Nasal cavity respiratory epithelium epithelial cell of viscerocranial mucosa (primary cell): ENCODE results near the gene ZNF768. TPM values are rescaled to one million over a fixed set of nuclear protein-coding genes. Genes with fewer than 3 reads are reported as not detected.

ENCODE experiments used
- total RNA-seq: library from RNA; depleted of rRNA; stranded (reverse); fragments of >200 nt; gene quantifications from 2 replicates; pipeline ENCODE4 v1.2.3, GENCODE V29; 2014

The ZNF768 gene
- total RNA-seq = 31.5 and 34.2 TPM in 2 replicates

DNA sequence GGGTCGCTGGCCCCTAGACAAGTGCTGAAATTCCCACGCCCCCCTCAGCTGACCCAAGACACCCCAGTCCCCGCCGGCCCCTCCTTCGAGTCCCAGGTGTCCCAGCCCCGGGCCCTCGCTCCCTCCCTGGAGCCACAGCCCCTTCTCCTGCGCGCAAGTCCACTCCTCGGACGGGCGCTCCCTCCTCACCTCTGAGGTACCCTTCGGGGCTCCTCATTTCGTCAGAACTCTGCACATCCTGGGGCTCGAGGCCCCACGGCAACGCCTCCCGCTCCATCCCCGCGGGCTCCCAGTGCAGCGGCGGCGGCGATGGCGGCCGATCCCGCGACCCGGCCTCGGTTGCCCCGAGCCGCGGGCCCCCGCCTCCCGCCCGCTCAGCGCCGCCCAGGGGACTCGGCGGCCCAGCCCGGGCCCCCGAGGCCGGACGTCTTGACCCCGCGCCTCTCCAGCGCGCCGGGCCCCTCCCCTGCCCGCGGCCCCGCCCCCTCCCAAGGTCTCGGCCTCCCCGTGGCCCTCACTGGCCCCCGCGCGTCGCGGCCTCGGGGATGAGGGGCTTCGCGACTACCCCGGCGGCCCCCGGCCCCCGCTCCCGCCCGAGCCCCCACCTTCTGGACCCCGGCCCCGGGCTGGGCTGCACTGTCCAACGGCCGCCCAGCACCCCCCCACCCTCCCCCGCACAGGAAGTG, at the start of gene ZNF768:
Gene ZNF768 (minus strand): TSS at position 430 of the 686 bp plus-strand sequence. CDS start 153 bp downstream, at position 277.

DNA sequence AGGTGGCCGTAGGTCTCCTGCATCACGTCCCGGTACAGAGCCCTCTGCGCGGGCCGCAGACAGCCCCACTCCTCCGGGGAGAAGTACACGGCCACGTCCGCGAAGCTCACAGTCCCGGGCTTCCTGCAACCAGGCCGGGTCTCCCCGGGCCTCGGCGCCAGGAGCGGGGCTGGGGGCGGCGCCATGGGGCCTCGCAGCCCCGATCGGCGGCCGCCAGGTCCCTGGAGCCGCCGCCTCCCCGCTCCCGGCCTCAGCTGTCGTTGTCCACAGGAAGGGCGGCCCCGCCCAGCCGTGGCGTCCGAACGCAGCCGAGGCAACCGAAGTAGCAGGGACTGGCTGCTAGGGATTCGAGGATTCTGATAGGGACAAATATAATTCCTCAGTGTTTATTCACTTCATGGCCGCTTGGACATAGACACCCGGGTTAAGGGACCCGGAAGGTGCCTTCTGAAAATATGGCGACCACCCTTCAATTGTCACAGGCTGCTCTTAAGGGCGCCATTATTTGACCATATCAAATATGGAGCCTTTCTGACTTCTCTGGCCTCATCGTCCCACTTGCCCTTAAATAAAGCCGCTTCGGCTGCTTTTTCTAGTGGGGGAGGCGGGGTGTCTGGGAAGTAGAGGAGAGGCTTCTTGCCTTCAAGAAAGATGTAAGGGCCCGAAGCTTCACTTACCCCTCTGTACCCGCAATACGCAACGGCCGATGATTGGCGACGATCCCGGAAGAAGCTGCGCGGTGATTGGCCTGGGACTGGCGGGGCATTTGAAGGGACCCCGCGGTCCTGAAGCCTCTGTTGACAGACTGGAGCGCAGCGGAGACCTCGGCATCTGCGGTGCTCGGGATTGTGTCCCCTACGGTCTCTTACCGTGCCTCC, 45.3 kb upstream of the ZNF768 start, which contains the start of gene ZNF688:
Gene ZNF688 (minus strand): TSS at position 270 of the 878 bp plus-strand sequence. CDS start 85 bp downstream, at position 185.

DNA sequence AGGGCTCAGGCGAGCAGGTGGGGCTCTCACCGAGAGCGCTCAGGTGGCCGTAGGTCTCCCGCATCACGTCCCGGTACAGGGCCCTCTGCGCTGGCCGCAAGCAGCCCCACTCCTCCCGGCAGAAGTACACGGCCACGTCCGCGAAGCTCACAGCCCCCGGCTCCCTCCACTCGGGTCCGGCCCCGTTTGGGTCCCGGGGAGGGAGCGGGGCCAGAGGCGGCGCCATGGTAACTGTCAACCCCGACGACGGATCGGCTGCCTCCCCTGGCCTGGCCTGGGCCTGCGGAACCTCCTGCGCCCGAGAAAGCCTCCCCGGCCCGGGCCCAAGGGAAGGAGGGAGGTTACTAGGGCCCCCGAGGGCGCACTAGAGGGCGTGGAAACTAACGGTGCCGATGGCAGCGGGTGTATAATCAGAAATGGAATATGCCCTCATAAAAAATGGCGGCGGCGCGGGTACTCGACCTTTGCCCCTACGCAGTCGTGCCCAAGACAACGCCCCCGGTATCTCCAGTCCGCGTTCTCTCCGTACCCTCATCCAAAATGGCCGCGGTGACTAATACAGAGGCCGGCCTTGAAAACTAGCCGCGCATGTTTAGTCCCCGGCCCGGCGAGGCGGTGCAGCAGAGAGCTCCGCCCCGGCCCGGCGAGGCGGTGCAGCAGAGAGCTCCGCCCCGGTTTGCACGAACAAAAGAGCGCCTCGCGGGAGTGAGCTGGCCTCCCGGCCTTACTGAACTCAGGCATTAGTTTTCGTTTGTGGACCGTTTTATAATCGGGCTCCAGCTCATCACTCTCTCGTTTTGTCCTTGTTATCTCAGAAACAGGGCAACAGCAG, 31.8 kb upstream of the ZNF768 start, which contains the start of gene ZNF764:
Gene ZNF764 (minus strand): TSS at position 418 of the 832 bp plus-strand sequence. CDS start 192 bp downstream, at position 226.

DNA sequence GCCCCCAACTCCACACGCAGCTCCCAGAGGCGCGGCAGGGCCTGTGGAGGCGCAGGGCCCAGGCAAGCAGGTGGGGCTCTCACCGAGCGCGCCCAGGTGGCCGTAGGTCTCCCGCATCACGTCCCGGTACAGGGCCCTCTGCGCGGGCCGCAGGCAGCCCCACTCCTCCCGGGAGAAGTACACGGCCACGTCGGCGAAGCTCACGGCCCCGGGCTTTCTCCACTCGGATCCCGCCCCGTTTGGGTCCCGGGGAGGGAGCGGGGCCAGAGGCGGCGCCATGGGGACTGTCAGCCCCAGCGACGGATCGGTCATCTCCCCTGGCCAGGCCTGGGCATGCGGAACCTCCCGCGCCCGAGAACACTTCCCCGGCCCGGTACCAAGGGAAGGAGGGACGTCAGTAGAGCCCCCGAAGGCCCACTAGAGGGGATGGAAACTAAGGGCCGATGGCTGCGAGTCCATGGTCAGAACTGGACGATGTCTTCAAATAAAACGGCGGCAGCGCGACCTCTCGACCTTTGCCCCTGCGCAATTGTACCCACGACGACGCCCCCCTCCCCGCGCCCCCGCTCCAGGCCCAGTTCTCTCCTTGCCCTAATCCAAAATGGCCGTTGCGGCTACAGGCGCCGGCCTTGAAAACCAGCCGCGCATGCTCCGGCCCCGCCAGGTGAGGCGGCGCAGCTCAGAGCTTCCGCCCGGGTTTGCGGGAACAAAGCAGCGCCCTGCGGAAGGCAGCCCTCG, 8.2 kb upstream of the ZNF768 start, which contains the start of gene ZNF747:
Gene ZNF747 (minus strand): TSS at position 491 of the 738 bp plus-strand sequence. CDS start 179 bp downstream, at position 312.

Other genes starting within 250 kb of the ZNF768 start
- 28.9 and 32.1 TPM in 2 replicates for gene CD2BP2, start 171.3 kb downstream of the ZNF768 start, total RNA-seq
- 21.5 and 35.7 TPM in 2 replicates for gene TBC1D10B, start 156.1 kb downstream of the ZNF768 start, total RNA-seq
- gene MYL11, start 151.8 kb downstream of the ZNF768 start, total RNA-seq = not detected in 2 replicates
- 0.07 TPM in 1 of 2 replicates, not detected in the other for gene SEPTIN1, start 144.0 kb downstream of the ZNF768 start, total RNA-seq
- gene ZNF48, start 131.1 kb downstream of the ZNF768 start, total RNA-seq = 9.0 and 13.0 TPM in 2 replicates
- 6.0 and 8.2 TPM in 2 replicates for gene ZNF771, start 119.0 kb downstream of the ZNF768 start, total RNA-seq
- 15.5 and 25.6 TPM in 2 replicates for gene DCTPP1, start 96.5 kb downstream of the ZNF768 start, total RNA-seq
- gene SEPHS2, start 80.7 kb downstream of the ZNF768 start, total RNA-seq = 34.7 and 43.4 TPM in 2 replicates
- gene ITGAL, start 53.8 kb downstream of the ZNF768 start, total RNA-seq = under 0.01 TPM in 1 of 2 replicates, not detected in the other
- 5.7 and 6.8 TPM in 2 replicates for gene ZNF747, start 8.3 kb upstream of the ZNF768 start, total RNA-seq
- 3.4 and 4.3 TPM in 2 replicates for gene ZNF764, start 31.8 kb upstream of the ZNF768 start, total RNA-seq
- gene ZNF688, start 45.1 kb upstream of the ZNF768 start, total RNA-seq = 4.8 and 5.5 TPM in 2 replicates
- gene ZNF785, start 59.1 kb upstream of the ZNF768 start, total RNA-seq = 4.1 and 8.2 TPM in 2 replicates
- 3.1 and 4.7 TPM in 2 replicates for gene ZNF689, start 83.8 kb upstream of the ZNF768 start, total RNA-seq
- gene PRR14, start 124.4 kb upstream of the ZNF768 start, total RNA-seq = 7.9 and 10.5 TPM in 2 replicates
- 14.7 and 20.6 TPM in 2 replicates for gene FBRS, start 131.9 kb upstream of the ZNF768 start, total RNA-seq
- gene SRCAP, start 172.6 kb upstream of the ZNF768 start, total RNA-seq = 15.4 and 49.9 TPM in 2 replicates
- 12.0 and 15.7 TPM in 2 replicates for gene PHKG2, start 221.9 kb upstream of the ZNF768 start, total RNA-seq
- gene CFAP119, start 235.5 kb upstream of the ZNF768 start, total RNA-seq = 0.28 and 0.68 TPM in 2 replicates
- gene RNF40, start 235.8 kb upstream of the ZNF768 start, total RNA-seq = 51.6 and 73.9 TPM in 2 replicates